GM23338 (cell line): ENCODE results near the gene APC2. TPM values are rescaled to one million over a fixed set of nuclear protein-coding genes. Genes with fewer than 3 reads are reported as not detected.

Experiments
- ATAC-seq: fragments of 200-7000 bp; cut with Tn5 transposase; 3 replicates; pipeline ENCODE4 v1.9.1; 2020
- DNase-seq: peaks from one replicate; pipeline ENCODE4 v3.0.0-alpha.2; 2015; ENCODE audit warnings: low spot score
- H2AFZ ChIP-seq: fragments of 200-600 bp; sonication (generic); 2 replicates; pipeline ENCODE4 v1.8.0; 2016; ENCODE audit warnings: antibody characterized with exemption, mild to moderate bottlenecking, moderate library complexity
- H3F3A ChIP-seq: fragments of 200-600 bp; sonication (generic); replicated peaks from 2 replicates; pipeline ENCODE4 v1.8.0; 2017; ENCODE audit warnings: antibody characterized with exemption, mixed run types, low read depth
- H3K27ac ChIP-seq: fragments of 200-600 bp; sonication (generic); 2 replicates; pipeline ENCODE4 v1.6.1; 2016; ENCODE audit warnings: low read depth
- H3K27me3 ChIP-seq: fragments of 200-600 bp; sonication (generic); 2 replicates; pipeline ENCODE4 v1.8.0; 2016; ENCODE audit warnings: mild to moderate bottlenecking, mixed run types, moderate library complexity; ENCODE audit not compliant: insufficient read depth
- H3K36me3 ChIP-seq: fragments of 200-600 bp; sonication (generic); 2 replicates; pipeline ENCODE4 v1.8.0; 2016; ENCODE audit warnings: mild to moderate bottlenecking; ENCODE audit not compliant: insufficient read depth
- H3K4me1 ChIP-seq: fragments of 200-600 bp; sonication (generic); 2 replicates; pipeline ENCODE4 v1.8.0; 2016; ENCODE audit warnings: mild to moderate bottlenecking, moderate library complexity; ENCODE audit not compliant: insufficient read depth
- H3K4me2 ChIP-seq: fragments of 200-600 bp; sonication (generic); 2 replicates; pipeline ENCODE4 v1.7.1; 2017; ENCODE audit warnings: mixed run types
- H3K4me3 ChIP-seq: fragments of 200-600 bp; sonication (generic); 2 replicates; pipeline ENCODE4 v1.6.1; 2016; ENCODE audit warnings: mixed run types
- H3K79me2 ChIP-seq: fragments of 200-600 bp; sonication (generic); replicated peaks from 2 replicates; pipeline ENCODE4 v1.8.0; 2017; ENCODE audit warnings: mild to moderate bottlenecking; ENCODE audit not compliant: insufficient read depth
- H3K9me2 ChIP-seq: fragments of 200-600 bp; sonication (generic); 2 replicates; pipeline ENCODE4 v1.8.0; 2017; ENCODE audit not compliant: insufficient read depth
- H4K20me1 ChIP-seq: fragments of 200-600 bp; sonication (generic); replicated peaks from 2 replicates; pipeline ENCODE4 v1.8.0; 2017; ENCODE audit warnings: mild to moderate bottlenecking; ENCODE audit not compliant: insufficient read depth
- H3K27ac Mint-ChIP-seq: 2 replicates; pipeline ENCODE4 v1.8.0; 2020; ENCODE audit warnings: inconsistent platforms, mild to moderate bottlenecking, moderate library complexity, mixed read lengths
- H3K27me3 Mint-ChIP-seq: 3 replicates; pipeline ENCODE4 v1.8.0; 2022; ENCODE audit warnings: low read depth, mild to moderate bottlenecking, moderate library complexity, mixed read lengths, inconsistent platforms; ENCODE audit not compliant: insufficient read depth, poor library complexity
- H3K36me3 Mint-ChIP-seq: 3 replicates; pipeline ENCODE4 v1.8.0; 2021; ENCODE audit warnings: low read depth, mild to moderate bottlenecking, inconsistent platforms, moderate library complexity, mixed read lengths
- H3K4me1 Mint-ChIP-seq: 3 replicates; pipeline ENCODE4 v1.8.0; 2020; ENCODE audit warnings: mild to moderate bottlenecking, inconsistent platforms, mixed read lengths
- H3K4me3 Mint-ChIP-seq: 3 replicates; pipeline ENCODE4 v1.8.0; 2021; ENCODE audit warnings: moderate library complexity, mild to moderate bottlenecking, inconsistent platforms, mixed read lengths
- H3K9me3 Mint-ChIP-seq: 3 replicates; pipeline ENCODE4 v1.8.0; 2020; ENCODE audit warnings: moderate library complexity, mild to moderate bottlenecking, inconsistent platforms, mixed read lengths
- CREB1 ChIP-seq: fragments of 250-450 bp; sonication (Bioruptor Pico); IDR thresholded peaks from 2 replicates; pipeline ENCODE4 v1.5.0; 2020; ENCODE audit warnings: low read depth, mild to moderate bottlenecking, moderate library complexity
- EZH2 ChIP-seq: fragments of 200-600 bp; sonication (generic); IDR thresholded peaks from one replicate; pipeline ENCODE4 v1.8.0; 2017; ENCODE audit warnings: antibody characterized with exemption, mild to moderate bottlenecking, low read depth; ENCODE audit not compliant: unreplicated experiment
- EZH2phosphoT487 ChIP-seq: fragments of 200-600 bp; sonication (generic); IDR thresholded peaks from one replicate; pipeline ENCODE4 v1.8.1; 2018; ENCODE audit warnings: antibody characterized with exemption; ENCODE audit not compliant: unreplicated experiment
- JUNB ChIP-seq: IDR thresholded peaks from one replicate; pipeline ENCODE4 v1.6.1; 2016; ENCODE audit warnings: antibody characterized with exemption; ENCODE audit not compliant: unreplicated experiment
- NANOG ChIP-seq: IDR thresholded peaks from 2 replicates; pipeline ENCODE4 v1.6.1; 2016; ENCODE audit warnings: antibody characterized with exemption, borderline replicate concordance
- STAT1 ChIP-seq: IDR thresholded peaks from one replicate; pipeline ENCODE4 v1.6.1; 2016; ENCODE audit warnings: antibody characterized with exemption; ENCODE audit not compliant: unreplicated experiment
- ZNF114 ChIP-seq: fragments of 250-450 bp; sonication (Bioruptor Pico); IDR thresholded peaks from 2 replicates; pipeline ENCODE4 v1.5.0; 2020; ENCODE audit warnings: mild to moderate bottlenecking, moderate library complexity
- ZNF331 ChIP-seq: fragments of 250-450 bp; sonication (Bioruptor Pico); IDR thresholded peaks from 2 replicates; pipeline ENCODE4 v1.5.0; 2020; ENCODE audit warnings: low read depth, mild to moderate bottlenecking, moderate library complexity
- polyA plus RNA-seq: library from polyadenylated mRNA; unstranded; fragments of >200 nt; fragmentation: Nextera tagmentation; extraction: Ambion mirVana; gene quantifications from 2 replicates; pipeline ENCODE4 v1.2.1, GENCODE V29; 2016
- total RNA-seq: library from RNA; depleted of rRNA; stranded (reverse); fragments of >200 nt; shearing (Covaris generic); gene quantifications from 2 replicates; pipeline ENCODE4 v1.2.3, GENCODE V29; 2014
- TF ChIP-seq, protein P1 (sequence below): IDR thresholded peaks from 2 replicates; pipeline ENCODE4 v1.6.1; 2016; ENCODE audit warnings: antibody characterized with exemption
- TF ChIP-seq, protein P2 (sequence below): fragments of 250-450 bp; sonication (Bioruptor Pico); IDR thresholded peaks from 2 replicates; pipeline ENCODE4 v1.5.0; 2020; ENCODE audit warnings: mild to moderate bottlenecking, moderate library complexity
- TF ChIP-seq, protein P3 (sequence below): IDR thresholded peaks from one replicate; pipeline ENCODE4 v1.6.1; 2018; ENCODE audit warnings: antibody characterized with exemption; ENCODE audit not compliant: unreplicated experiment

APC2 gene
- total and polyA plus RNA-seq, 2 experiments from 2014 or later = 1.4 to 18.3 TPM

DNA sequence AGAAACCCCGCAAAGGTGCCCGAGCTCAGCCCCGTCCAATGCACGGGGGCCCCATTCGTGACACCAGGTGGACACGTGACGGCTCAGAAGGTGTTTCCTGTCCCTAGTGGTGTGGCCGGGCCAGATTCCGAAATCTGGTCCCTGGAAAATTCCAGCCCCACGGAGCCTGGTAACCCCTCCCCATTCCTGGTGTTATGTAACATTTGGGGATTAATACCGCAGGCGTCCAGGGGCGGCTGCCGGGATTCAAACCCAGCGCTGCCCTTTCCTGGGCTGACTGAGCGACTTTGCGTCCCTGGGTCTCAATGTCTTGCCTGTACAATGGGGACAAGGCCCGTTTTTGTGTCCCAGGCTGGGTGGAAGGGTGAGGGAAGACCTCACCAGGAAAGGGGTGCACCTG lies 72.9 kb downstream of the APC2 start:
- Histone ChIP-seq H4K20me1 (no peaks in the 10 kb centered on the region; the same call in 1 of the 2 replicates), H3K4me1 (no peaks in the 10 kb centered on the region), H3K36me3 (no peaks in the 10 kb centered on the region), H3K4me2 (no peak overlapping the region), H2AFZ (no peak overlapping the region), H3K79me2 (no peaks in the 10 kb centered on the region), H3K27ac (no peak overlapping the region), H3K27me3 (peaks cover 27% of the 10 kb centered on the region), H3K9me2 (no peaks in the 10 kb centered on the region), H3F3A (0 out of 2 replicates have a peak, but pooled peaks cover 4% of the 10 kb centered on the region), H3K4me3 (no peak overlapping the region)
- Mint-ChIP-seq H3K36me3 (peaks cover 4% of the 10 kb centered on the region; the same call in 1 of the 3 replicates), H3K9me3 (peaks cover 8% of the 10 kb centered on the region), H3K4me3 (no peak overlapping the region), H3K4me1 (peaks cover 6% of the 10 kb centered on the region; the same call in 2 of the 3 replicates), H3K27me3 (peaks cover 47% of the 10 kb centered on the region), H3K27ac (no peak overlapping the region)
- TF ChIP-seq JUNB (no peak), CREB1 (CRISPR knock-in tag) (no peak), EZH2 (no peak), EZH2phosphoT487 (no peak), ZNF331 (no peak), STAT1 (no peak), ZNF114 (no peak), NANOG (no peak)
- TF ChIP-seq, protein P1, sequence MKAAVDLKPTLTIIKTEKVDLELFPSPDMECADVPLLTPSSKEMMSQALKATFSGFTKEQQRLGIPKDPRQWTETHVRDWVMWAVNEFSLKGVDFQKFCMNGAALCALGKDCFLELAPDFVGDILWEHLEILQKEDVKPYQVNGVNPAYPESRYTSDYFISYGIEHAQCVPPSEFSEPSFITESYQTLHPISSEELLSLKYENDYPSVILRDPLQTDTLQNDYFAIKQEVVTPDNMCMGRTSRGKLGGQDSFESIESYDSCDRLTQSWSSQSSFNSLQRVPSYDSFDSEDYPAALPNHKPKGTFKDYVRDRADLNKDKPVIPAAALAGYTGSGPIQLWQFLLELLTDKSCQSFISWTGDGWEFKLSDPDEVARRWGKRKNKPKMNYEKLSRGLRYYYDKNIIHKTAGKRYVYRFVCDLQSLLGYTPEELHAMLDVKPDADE = no peak
- TF ChIP-seq, protein P2, sequence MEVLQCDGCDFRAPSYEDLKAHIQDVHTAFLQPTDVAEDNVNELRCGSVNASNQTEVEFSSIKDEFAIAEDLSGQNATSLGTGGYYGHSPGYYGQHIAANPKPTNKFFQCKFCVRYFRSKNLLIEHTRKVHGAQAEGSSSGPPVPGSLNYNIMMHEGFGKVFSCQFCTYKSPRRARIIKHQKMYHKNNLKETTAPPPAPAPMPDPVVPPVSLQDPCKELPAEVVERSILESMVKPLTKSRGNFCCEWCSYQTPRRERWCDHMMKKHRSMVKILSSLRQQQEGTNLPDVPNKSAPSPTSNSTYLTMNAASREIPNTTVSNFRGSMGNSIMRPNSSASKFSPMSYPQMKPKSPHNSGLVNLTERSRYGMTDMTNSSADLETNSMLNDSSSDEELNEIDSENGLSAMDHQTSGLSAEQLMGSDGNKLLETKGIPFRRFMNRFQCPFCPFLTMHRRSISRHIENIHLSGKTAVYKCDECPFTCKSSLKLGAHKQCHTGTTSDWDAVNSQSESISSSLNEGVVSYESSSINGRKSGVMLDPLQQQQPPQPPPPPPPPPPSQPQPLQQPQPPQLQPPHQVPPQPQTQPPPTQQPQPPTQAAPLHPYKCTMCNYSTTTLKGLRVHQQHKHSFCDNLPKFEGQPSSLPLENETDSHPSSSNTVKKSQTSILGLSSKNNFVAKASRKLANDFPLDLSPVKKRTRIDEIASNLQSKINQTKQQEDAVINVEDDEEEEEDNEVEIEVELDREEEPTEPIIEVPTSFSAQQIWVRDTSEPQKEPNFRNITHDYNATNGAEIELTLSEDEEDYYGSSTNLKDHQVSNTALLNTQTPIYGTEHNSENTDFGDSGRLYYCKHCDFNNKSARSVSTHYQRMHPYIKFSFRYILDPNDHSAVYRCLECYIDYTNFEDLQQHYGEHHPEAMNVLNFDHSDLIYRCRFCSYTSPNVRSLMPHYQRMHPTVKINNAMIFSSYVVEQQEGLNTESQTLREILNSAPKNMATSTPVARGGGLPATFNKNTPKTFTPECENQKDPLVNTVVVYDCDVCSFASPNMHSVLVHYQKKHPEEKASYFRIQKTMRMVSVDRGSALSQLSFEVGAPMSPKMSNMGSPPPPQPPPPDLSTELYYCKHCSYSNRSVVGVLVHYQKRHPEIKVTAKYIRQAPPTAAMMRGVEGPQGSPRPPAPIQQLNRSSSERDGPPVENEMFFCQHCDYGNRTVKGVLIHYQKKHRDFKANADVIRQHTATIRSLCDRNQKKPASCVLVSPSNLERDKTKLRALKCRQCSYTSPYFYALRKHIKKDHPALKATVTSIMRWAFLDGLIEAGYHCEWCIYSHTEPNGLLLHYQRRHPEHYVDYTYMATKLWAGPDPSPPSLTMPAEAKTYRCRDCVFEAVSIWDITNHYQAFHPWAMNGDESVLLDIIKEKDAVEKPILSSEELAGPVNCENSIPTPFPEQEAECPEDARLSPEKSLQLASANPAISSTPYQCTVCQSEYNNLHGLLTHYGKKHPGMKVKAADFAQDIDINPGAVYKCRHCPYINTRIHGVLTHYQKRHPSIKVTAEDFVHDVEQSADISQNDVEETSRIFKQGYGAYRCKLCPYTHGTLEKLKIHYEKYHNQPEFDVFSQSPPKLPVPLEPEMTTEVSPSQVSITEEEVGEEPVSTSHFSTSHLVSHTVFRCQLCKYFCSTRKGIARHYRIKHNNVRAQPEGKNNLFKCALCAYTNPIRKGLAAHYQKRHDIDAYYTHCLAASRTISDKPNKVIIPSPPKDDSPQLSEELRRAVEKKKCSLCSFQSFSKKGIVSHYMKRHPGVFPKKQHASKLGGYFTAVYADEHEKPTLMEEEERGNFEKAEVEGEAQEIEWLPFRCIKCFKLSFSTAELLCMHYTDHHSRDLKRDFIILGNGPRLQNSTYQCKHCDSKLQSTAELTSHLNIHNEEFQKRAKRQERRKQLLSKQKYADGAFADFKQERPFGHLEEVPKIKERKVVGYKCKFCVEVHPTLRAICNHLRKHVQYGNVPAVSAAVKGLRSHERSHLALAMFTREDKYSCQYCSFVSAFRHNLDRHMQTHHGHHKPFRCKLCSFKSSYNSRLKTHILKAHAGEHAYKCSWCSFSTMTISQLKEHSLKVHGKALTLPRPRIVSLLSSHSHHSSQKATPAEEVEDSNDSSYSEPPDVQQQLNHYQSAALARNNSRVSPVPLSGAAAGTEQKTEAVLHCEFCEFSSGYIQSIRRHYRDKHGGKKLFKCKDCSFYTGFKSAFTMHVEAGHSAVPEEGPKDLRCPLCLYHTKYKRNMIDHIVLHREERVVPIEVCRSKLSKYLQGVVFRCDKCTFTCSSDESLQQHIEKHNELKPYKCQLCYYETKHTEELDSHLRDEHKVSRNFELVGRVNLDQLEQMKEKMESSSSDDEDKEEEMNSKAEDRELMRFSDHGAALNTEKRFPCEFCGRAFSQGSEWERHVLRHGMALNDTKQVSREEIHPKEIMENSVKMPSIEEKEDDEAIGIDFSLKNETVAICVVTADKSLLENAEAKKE (CRISPR knock-in tag) = no peak
- TF ChIP-seq, protein P3, sequence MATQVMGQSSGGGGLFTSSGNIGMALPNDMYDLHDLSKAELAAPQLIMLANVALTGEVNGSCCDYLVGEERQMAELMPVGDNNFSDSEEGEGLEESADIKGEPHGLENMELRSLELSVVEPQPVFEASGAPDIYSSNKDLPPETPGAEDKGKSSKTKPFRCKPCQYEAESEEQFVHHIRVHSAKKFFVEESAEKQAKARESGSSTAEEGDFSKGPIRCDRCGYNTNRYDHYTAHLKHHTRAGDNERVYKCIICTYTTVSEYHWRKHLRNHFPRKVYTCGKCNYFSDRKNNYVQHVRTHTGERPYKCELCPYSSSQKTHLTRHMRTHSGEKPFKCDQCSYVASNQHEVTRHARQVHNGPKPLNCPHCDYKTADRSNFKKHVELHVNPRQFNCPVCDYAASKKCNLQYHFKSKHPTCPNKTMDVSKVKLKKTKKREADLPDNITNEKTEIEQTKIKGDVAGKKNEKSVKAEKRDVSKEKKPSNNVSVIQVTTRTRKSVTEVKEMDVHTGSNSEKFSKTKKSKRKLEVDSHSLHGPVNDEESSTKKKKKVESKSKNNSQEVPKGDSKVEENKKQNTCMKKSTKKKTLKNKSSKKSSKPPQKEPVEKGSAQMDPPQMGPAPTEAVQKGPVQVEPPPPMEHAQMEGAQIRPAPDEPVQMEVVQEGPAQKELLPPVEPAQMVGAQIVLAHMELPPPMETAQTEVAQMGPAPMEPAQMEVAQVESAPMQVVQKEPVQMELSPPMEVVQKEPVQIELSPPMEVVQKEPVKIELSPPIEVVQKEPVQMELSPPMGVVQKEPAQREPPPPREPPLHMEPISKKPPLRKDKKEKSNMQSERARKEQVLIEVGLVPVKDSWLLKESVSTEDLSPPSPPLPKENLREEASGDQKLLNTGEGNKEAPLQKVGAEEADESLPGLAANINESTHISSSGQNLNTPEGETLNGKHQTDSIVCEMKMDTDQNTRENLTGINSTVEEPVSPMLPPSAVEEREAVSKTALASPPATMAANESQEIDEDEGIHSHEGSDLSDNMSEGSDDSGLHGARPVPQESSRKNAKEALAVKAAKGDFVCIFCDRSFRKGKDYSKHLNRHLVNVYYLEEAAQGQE = no peak
- ATAC-seq = no peak
- no peak for DNase-seq
